Right ventricle myocardium inferior (tissue), 1 donor: Measurements from ENCODE around the gene POLD1. TPM values are rescaled to one million over a fixed set of nuclear protein-coding genes. Genes with fewer than 3 reads are reported as not detected.
"Not testable (repeated sequence)": the region's sequence is repeated elsewhere in the genome, so short reads cannot be mapped to it uniquely, and the experiment has no call there.

Experiments
- ATAC-seq: fragments of 200-7000 bp; cut with Tn5 transposase; one replicate; pipeline ENCODE4 v1.9.1; 2020; ENCODE audit warnings: mild to moderate bottlenecking, moderate library complexity
- DNase-seq: peaks from one replicate; pipeline ENCODE4 v3.0.0; 2021; ENCODE audit errors: missing footprints
- intact Hi-C: fragments of 100-400 bp; cut with DNase I; formaldehyde crosslinking; loops from one replicate; pipeline ENCODE4 v1.11.0; 2022
- total RNA-seq: library from RNA; stranded (reverse); fragmentation: NEBNext Ultra II Directional; extraction: Animal tissue kit (Norgen Biotek cat#: 25700); gene quantifications from one replicate; pipeline ENCODE4 v1.2.1, GENCODE V29; 2021
- donor health status: DM: no; HTN: yes; CAD: no; lungs with severe emphysema.

Gene POLD1
- total RNA-seq, 1 donor from 2014 or later: 10.8 TPM

DNA sequence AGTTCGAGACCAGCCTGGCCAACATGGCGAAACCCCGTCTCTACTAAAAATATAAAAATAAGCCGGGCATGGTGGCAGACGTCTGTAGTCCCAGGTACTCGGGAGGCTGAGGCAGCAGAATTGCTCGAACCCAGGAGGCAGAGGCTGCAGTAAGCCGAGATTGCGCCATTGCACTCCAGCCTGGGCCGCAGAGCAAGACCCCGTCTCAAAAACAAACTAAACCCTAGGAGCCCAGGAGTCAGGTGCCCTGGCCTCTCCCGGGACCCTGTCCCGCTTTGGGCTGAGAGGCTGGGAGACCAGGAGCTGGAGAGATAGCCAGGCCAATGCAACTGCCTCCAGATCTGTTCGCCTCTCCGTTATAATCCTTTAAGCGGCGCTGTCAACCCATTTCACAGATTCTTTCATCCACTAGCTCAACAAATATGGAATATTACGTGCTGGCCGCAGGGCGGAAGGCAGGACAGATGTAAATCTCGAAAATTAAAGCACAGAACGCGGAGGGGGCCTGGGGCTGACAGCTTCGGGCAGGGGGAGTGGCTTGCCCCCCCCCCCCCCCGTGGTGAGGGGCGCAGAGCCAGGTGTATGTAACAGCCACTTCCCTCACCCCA is 43.3 kb downstream of the POLD1 start:
- DNase-seq: no peak
- no peak for ATAC-seq

DNA sequence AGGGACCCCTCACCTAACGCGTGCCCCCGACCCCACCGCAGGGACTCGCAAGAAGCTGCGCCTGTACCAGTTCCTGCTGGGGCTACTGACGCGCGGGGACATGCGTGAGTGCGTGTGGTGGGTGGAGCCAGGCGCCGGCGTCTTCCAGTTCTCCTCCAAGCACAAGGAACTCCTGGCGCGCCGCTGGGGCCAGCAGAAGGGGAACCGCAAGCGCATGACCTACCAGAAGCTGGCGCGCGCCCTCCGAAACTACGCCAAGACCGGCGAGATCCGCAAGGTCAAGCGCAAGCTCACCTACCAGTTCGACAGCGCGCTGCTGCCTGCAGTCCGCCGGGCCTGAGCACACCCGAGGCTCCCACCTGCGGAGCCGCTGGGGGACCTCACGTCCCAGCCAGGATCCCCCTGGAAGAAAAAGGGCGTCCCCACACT is 43.9 kb downstream of the POLD1 start:
- intact Hi-C loops: no loop called here
- ATAC-seq (peak; percentile 62), DNase-seq (peak; percentile 94)

More for the DNA sequence above, 43.3 kb downstream of the POLD1 start:
- intact Hi-C loops: no loop called here

- no peak for DNase-seq
- intact Hi-C loops: no loop called here
- no peak for ATAC-seq
Observed at GRCh38 chr19:50428772-50429463, 44.8 kb downstream of the POLD1 start.

GRCh38 chr19:50430888-50431342 is 46.8 kb downstream of the POLD1 start:
- ATAC-seq: no peak
- intact Hi-C loops: loop anchor here (5.0 kb wide), 1 partner anchor 54 kb away; the partner anchor contains the start of gene NR1H2
- DNase-seq: no peak

GRCh38 chr19:50431343-50432220 is 47.4 kb downstream of the POLD1 start:
- peak; percentile 90 for ATAC-seq
- intact Hi-C loops: loop anchor here (5.0 kb wide), 1 partner anchor 54 kb away; the partner anchor contains the start of gene NR1H2
- DNase-seq: peak; percentile 92

DNA sequence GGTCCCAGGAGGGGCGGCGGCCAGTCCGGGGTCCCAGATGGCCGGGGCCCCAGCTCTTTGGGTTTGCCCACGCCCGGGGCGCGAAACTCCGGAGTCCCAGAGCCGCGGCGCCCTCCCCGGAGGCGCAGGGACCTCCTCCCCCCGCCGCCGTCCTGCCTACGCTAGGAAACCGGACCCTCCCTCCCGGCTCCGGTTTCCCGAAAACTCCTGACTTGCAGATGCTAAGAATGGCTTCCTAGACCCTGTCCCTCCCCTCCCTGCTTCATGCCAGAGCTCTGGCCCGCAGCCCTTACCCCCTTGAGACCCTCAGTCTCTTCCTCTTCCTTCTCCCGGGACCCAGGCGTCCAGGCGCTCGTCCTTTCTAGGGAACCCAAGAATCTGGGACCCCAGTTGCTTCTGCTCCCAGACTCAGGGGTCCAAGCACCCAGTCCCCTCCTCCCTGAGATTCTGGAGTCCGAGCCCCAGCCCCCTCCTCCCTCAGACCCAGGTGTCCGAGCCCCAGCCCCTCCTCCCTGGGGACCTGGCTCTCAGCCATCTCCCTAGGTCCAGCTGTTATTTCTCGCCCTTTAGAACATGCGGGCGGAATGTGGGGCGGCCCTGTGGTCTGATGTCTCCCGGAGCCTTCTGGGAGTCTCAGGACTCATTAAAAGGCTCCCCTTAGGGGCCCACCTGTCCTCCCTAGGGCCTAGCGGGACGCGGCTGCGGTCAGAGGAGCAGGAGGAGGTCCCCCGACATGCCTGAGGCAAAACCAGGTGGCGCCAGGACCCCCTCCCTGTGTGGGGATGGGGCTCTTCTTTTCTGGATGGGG is 48.3 kb downstream of the POLD1 start, which contains the start of gene MYBPC2:
Gene MYBPC2 (plus strand): TSS at position 672 of the 808 bp plus-strand sequence. CDS start 62 bp downstream, at position 734.
- DNase-seq (no peak), ATAC-seq (no peak)
- intact Hi-C loops: loop anchor here (5.0 kb wide), 1 partner anchor 55 kb away; the partner anchor contains the start of gene NR1H2

GRCh38 chr19:50433201-50434180 is 49.3 kb downstream of the POLD1 start:
- intact Hi-C loops: loop anchor here (5.0 kb wide), 1 partner anchor 56 kb away; the partner anchor contains the start of gene NR1H2
- no peak for ATAC-seq
- no peak for DNase-seq

DNA sequence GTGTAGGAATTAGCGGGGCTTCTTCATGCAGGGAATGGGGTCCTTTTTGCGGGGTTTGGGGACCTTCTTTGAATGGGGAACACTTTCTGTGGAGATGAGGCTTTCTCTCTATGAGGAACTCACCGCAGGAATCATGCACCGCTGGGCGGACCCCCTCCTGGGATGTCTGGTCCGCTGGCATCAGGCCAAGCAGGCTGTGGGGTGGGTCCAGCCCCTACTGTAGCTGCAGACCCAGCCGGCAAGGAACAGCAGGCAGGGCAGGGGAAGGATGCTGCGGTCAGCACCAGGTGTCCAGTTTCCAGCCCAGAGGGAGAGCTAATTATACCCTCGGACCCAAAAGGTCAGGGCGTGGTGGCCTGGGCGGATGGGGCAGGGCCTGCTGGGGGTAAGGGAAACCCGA is 50.4 kb downstream of the POLD1 start:
- intact Hi-C loops: loop anchor here (5.0 kb wide), 1 partner anchor 57 kb away; the partner anchor contains the start of gene NR1H2
- ATAC-seq (no peak), DNase-seq (no peak)

DNA sequence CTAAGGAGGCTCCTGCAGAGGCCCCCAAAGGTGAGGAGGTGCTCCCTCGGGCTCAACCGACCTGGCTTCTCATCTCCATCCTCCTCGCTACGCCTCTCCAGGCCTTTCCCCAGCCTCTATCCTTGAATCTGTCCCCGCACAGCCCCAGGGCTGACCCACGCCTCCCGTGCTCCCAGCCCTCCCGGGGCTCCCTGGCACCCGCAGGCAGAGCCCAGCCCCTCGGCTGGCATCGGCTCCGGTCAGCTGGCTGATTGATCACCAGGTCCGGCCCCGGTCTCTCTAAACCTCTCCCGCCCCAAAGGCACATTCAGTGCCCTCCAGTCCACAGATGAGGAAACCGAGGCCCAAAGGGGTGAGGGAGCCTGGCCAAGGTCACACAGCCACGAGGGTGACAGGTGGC is 51.1 kb downstream of the POLD1 start:
- ATAC-seq (no peak), DNase-seq (no peak)
- intact Hi-C loops: no loop called here

DNA sequence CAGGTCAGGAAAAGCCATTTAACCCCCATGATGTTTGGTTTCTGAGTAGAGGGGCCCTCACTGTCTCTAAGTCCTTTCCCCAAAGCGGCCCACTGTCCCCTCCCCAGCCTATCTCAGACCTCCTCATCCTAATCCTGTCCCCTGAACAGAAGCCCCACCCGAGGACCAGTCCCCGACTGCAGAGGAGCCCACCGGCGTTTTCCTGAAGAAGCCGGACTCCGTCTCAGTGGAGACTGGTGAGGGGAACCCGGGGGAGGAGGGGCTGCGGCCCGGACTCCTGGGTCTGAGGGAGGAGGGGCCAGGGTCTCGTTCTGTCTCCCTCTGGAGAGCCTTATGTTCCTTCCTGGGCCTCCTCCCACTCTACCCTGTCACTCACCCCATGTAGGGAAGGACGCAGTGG is 51.5 kb downstream of the POLD1 start:
- intact Hi-C loops: no loop called here
- DNase-seq: no peak
- ATAC-seq: no peak

- intact Hi-C loops: no loop called here
- ATAC-seq (no peak), DNase-seq (no peak)
Observed at GRCh38 chr19:50437862-50438449, 53.8 kb downstream of the POLD1 start.

DNA sequence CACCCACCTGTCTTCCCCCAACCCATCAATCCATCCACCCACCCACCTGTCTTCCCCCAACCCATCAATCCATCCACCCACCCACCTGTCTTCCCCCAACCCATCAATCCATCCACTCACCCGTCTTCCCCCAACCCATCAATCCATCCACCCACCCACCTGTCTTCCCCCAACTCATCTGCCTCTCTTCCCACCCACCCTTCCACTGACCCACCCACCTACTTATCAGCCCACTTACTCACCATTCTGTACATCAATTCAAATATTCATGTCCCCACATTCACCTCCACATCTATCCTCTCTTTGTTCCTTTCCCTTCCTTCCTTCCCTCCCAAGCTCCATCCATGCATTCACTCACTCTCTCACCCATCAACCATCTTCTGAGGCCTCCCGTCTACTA is 55.0 kb downstream of the POLD1 start:
- ATAC-seq, DNase-seq, intact Hi-C loops: not testable (repeated sequence)

DNA sequence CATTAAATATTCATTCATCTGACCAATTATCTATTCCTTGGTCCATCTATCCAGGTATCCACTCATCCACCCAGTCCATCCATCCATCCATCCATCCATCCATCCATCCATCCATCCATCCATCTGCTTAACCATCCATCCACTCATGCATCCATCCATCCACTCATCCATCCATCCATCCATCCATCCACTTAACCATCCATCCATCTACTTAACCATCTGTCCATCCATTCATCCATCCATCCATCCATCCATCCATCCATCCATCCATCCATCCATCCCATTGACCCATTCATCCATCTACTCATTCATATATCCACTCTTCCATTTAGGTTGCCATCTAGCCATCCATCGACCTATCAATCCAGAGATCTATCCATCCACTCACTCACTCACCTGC is 59.9 kb downstream of the POLD1 start:
- intact Hi-C loops: no loop called here
- ATAC-seq (no peak), DNase-seq (no peak)

DNA sequence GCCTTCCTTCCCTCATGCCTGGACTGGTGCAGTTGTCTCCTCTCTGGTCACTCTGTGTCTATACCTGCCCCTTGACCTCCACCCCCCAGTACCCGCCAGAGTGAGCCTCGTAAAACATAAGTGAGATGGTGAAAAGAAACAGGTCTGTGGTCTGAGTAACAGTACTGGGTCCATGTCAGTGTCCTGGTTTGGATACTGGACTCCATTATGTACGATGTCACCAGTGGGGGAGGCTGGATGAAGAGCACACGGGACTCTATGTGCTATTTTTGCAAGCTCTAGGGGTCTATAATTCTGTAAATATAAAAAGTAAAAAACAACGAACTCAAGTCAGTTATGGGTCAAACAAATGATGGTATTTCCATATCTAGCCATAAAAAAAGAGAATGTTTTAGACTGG is 62.9 kb downstream of the POLD1 start:
- DNase-seq (no peak), ATAC-seq (no peak)
- intact Hi-C loops: no loop called here

GRCh38 chr19:50447750-50448149 is 63.6 kb downstream of the POLD1 start:
- intact Hi-C loops: no loop called here
- ATAC-seq (no peak), DNase-seq (no peak)

DNA sequence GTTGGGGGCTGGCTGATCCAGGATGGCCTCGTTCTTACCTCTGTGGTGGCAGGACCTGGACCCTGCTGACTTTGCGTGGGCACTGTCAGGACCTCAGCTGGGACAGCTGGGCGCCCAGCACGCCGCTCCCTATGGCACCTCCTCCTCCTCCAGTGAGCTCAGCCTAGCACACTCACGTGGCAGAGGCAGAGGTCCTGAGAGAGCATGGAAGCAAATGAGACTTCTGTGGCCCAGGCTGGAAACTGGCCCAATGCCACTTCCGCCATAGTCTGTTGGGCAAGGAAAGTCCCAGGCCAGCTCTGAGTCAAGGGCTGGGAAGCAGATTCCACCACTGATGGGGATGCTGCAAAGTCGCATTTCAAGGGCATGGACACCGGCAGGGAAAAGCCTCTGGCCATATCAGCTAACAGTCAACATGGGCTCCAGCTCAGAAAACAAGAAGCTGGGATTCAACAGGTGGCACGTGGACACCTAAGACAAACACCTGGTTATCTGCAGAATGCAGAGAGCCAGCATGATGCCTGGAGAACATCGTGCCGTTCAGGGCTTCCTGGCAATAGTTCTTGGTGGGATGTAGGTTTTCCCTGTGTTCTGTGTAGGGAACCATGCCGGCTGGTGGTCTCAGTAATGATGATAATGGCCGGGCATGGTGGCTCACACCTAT is 65.2 kb downstream of the POLD1 start:
- DNase-seq (no peak), ATAC-seq (no peak)
- intact Hi-C loops: no loop called here
